GM18526 (cell line): ENCODE results near the gene PKIB.

Experiments
- POLR2A ChIP-seq: IDR thresholded peaks from 3 replicates; pipeline ENCODE4 v1.6.1; 2011; ENCODE audit not compliant: insufficient read length; ENCODE audit errors: extremely low read depth

The PKIB gene

GRCh38 chr6:122710908-122711635 is 100.9 kb downstream of the PKIB start:
- no peak for TF ChIP-seq POLR2A

- TF ChIP-seq POLR2A, result no peak
These were observed 101.9 kb downstream of the PKIB start for GRCh38 chr6:122712093-122712447.

DNA sequence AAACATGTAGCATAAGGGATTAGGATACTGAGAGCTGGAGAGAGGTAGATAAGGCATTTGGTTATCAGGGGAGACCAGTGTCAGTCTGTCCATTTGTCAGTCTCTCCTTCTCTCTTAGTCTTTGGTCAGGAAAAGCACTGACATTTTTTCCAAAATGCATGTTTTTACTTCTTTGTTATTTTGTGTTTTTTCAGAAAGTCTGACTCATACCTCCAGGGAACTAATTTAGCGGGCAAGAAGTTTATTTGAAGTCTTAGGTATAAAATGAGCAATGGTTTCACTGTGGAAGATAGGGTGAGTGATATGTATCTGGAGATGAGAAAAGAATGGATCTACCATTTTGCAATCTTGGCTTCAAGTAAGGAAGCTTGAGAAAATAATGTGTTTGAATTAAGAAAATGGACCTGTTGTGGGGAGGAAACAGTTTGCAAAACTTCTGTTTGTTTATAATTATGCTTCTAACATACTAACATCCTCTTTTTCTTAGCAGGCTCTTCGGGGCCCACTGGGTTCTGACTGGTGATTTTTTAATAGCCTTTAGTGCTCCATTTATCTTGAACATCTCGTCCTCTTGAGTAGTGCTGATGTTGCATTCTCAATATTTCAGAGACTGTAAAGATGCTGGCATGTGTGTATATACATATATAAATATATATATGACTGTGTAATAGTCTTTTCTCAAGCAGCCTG is 102.4 kb downstream of the PKIB start:
- TF ChIP-seq POLR2A, result no peak

DNA sequence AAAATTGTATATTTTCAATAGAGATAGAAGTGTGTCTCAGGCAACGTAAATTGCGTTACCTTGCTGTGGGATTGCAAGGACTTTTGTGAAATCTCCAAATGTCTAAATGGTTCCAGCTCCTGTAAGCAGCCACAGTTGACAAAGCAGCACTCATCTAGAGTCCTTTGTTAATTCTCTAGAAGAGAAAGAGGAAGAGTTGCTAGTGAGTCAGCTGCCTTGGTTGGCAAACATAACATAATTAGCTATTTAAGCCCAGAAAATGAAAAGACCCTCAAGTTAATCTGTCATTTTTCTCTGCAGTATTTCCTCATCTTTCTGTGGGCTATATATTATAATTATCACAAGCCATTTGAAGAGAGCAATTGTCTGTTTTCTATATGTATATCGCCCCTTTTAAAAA is 102.9 kb downstream of the PKIB start:
- TF ChIP-seq POLR2A, result no peak

DNA sequence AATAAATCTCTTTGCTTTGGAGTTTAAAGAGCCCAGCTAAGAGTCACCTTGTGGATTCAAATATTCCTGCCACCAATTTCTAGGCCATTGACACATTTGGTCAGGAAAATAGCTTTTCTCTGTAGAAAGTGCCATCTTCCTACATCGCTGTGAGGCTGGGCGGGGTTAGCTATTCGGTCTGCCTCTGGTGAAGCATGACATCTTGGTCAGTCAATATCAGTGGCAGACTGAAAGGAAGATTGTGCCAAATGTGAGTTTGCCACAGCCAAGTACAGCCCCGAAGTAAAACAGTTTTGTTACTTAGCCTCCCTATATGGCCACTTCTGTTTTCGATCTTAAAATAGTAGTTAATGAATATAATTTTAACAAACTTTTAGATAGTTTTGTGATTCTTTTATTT is 103.9 kb downstream of the PKIB start:
- no peak for TF ChIP-seq POLR2A

DNA sequence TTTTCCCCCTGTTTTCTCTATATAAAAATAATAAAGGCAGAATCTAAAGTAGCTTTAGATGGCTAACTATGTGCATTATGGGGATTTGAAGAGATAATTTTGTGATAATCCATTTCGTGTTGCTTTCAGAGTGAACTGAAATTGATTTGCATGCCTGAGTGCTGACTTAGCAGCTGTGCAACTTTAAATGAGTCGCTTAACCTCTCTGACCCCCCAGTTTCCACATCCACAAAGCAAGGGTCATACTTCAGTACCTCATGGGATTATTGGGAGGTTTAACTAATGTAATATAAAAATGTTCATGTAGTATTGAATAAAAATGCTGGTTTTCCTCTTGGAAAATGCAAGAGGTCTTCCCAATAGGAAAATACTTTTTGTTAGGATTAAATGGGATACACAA is 105.5 kb downstream of the PKIB start:
- no peak for TF ChIP-seq POLR2A

GRCh38 chr6:122717350-122717749 is 107.1 kb downstream of the PKIB start:
- TF ChIP-seq POLR2A, result no peak

- no peak for TF ChIP-seq POLR2A
These were observed 108.4 kb downstream of the PKIB start for GRCh38 chr6:122718616-122719015.

DNA sequence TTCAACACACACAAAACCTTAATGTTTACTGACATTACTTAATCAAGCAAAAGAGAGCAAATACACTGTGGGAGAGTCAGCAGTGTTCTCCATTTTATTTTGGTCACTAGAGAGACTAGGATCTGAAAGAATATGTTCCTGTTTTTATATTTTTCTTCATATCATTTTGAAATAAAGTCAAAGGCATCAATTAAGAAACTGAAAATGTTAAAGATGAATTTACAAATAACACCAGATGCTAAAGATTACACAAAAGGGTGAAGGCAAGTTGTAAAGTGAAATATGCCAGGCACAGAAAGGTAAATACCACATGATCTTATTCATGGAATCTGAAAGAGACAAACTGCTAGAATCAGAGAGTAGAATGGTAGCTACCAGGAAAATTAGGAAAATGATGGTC is 109.0 kb downstream of the PKIB start:
- no peak for TF ChIP-seq POLR2A

GRCh38 chr6:122722746-122723145 is 112.5 kb downstream of the PKIB start:
- TF ChIP-seq POLR2A, result no peak

GRCh38 chr6:122726649-122727048 is 116.4 kb downstream of the PKIB start:
- TF ChIP-seq POLR2A, result no peak

DNA sequence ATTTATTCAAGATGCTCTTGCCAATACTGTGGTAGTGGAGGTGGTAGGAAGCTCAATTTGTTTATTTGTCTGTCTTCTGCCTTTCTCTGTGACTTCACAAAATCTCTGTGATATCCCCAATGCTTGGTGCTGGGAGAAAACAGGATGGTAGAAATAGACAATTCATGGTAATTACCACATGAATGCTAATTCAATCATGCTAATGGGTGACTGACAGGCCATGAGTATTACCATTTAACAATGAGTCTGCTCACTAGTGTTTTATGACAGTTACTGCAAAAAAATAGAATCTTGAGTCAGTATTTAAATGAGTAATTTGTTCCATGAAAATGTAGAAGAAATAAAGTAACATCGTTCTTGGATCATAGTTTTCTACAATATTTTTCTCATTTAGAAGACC is 117.0 kb downstream of the PKIB start:
- no peak for TF ChIP-seq POLR2A

DNA sequence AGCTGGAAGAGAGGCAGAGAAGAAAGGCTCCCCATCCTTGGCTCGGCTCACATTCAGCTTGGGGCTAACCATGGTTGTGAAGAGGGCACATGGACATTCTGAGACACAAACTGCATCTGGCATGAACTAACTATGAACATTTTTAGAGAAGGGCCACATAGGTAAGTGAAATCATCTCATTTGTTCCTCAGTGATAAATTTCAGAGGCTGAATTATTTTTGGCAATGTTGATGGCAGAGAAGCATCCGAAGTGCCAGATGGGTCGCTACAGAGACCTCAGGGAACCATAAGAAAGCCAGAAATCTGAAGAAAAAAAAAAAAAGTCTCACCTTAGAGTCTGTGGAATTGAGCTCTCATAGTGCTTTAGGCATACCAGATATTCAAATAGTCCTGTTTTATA is 120.1 kb downstream of the PKIB start:
- TF ChIP-seq POLR2A, result no peak

GRCh38 chr6:122730775-122731386 is 120.7 kb downstream of the PKIB start:
- TF ChIP-seq POLR2A, result no peak

- TF ChIP-seq POLR2A, result no peak
These were observed 123.1 kb downstream of the PKIB start for GRCh38 chr6:122733259-122733658.
